OCI-LY7 (cell line): ENCODE data around the gene TXK.

ENCODE experiments used
- CTCF ChIP-seq: fragments of 200-600 bp; sonication (generic); conservative IDR thresholded peaks from 2 replicates; pipeline ENCODE4 v1.5.1; 2014; ENCODE audit warnings: mild to moderate bottlenecking, antibody characterized with exemption, low read length, moderate library complexity, mixed read lengths
- EZH2phosphoT487 ChIP-seq: fragments of 200-600 bp; sonication (generic); IDR thresholded peaks from 2 replicates; pipeline ENCODE4 v1.6.1; 2018; ENCODE audit warnings: low read depth, borderline replicate concordance, mild to moderate bottlenecking, mixed run types, antibody characterized with exemption, low read length, moderate library complexity, mixed read lengths

- TF ChIP-seq CTCF (no peak), EZH2phosphoT487 (no peak)
Observed at GRCh38 chr4:48064349-48064748, 69.7 kb downstream of the TXK start.
